ENCODE results near the gene LCN6. TPM values are rescaled to one million over a fixed set of nuclear protein-coding genes. Genes with fewer than 3 reads are reported as not detected.

The LCN6 gene
- total RNA-seq, 1 donor from 2014 or later: not detected

DNA sequence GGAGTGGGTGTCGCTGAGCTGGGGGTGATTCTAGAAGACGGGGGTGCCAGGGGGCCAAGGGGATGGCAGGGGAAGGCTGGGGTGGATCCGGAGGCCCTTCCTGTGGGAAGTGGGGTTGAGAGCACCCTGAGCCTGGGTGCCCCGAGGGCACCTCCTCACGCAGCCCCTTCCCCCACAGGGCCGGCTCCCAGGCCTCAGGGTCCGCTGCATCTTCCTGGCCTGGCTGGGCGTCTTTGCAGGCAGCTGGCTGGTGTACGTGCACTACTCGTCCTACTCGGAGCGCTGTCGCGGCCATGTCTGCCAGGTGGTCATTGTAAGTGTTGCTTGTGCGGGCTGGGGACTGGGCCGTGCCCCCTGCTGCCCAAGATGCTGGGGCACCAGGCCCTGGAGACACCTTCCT, 30.9 kb downstream of the LCN6 start:
- Mint-ChIP-seq H3K4me1 (peaks cover 29% of the 10 kb centered on the region), H3K9me3 (no peaks in the 10 kb centered on the region), H3K4me3 (no peak overlapping the region), H3K36me3 (ENCODE audit: low read depth) (peaks cover 3% of the 10 kb centered on the region), H3K27ac (ENCODE audit: unreplicated experiment) (no peak overlapping the region), H3K27me3 (ENCODE audit: low read depth) (peaks cover 3% of the 10 kb centered on the region)
- TF ChIP-seq, protein P1, sequence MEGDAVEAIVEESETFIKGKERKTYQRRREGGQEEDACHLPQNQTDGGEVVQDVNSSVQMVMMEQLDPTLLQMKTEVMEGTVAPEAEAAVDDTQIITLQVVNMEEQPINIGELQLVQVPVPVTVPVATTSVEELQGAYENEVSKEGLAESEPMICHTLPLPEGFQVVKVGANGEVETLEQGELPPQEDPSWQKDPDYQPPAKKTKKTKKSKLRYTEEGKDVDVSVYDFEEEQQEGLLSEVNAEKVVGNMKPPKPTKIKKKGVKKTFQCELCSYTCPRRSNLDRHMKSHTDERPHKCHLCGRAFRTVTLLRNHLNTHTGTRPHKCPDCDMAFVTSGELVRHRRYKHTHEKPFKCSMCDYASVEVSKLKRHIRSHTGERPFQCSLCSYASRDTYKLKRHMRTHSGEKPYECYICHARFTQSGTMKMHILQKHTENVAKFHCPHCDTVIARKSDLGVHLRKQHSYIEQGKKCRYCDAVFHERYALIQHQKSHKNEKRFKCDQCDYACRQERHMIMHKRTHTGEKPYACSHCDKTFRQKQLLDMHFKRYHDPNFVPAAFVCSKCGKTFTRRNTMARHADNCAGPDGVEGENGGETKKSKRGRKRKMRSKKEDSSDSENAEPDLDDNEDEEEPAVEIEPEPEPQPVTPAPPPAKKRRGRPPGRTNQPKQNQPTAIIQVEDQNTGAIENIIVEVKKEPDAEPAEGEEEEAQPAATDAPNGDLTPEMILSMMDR (conservative IDR thresholded peaks at IDR 0.05): no peak
- no peak for DNase-seq (ENCODE audit: low read depth, low spot score)

DNA sequence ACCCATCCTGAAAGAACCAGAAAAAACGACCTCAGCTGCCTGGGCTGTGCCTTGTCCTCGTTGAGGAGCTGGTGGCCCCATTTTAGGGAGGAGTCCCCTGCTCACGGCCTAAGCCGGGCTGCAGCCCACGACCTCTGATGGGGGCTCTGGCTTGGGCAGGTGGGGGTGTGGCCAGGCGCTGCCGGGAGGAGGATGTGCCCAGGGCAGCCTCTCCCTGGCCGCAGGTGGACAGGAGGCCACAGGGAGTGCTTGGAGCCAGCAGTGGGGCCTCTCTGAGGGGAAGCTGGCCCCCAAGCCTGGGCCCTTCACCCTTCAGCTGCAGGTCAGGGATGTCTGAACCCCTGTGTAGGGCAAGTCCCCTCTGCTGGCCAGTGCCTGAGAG, 33.4 kb downstream of the LCN6 start:
- Mint-ChIP-seq H3K9me3 (no peaks in the 10 kb centered on the region), H3K4me3 (no peak overlapping the region), H3K27ac (ENCODE audit: unreplicated experiment) (no peak overlapping the region), H3K36me3 (ENCODE audit: low read depth) (no peaks in the 10 kb centered on the region), H3K27me3 (ENCODE audit: low read depth) (peaks cover 3% of the 10 kb centered on the region), H3K4me1 (peaks cover 17% of the 10 kb centered on the region)
- TF ChIP-seq, protein P1 (conservative IDR thresholded peaks at IDR 0.05): no peak
- DNase-seq (ENCODE audit: low read depth, low spot score): no peak

DNA sequence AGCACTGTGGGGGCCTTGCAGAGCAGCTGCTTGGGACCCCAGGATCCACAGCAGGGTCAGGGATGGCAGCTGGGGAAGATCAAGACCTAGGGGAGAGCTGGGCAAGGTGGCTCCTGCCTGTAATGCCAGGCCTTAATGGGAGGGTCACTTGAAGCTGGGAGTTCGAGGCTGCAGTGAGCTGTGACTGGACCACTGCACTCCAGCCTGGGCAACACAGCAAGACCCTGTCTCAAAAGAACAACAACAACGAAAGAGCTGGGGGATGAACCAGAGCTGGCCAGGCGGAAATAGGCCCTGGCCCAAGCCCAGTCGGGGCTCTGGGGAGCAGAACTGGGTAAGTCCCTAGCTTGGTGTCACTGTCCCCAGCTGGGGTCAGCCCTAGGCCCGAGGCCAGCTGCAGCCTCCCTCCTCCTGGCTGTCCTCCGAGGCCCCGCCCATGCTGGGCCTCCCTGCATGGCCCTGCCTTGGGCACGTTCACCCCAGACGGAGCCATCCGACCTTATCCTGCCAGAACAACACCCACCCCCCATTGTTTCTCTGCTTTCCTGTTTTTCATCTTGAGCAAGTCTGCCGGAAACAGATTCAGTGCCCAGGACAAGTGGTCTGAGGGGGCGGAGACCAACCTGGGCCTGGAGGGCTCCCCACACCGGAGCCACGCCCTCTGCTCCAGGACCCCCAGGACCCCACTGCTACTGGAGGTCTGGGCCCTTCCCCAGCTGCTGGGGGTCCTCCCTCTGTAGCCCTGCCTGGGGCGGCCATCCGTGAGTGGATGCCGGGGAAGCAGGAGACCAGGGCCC, 34.0 kb downstream of the LCN6 start:
- Mint-ChIP-seq H3K9me3 (no peaks in the 10 kb centered on the region), H3K27me3 (ENCODE audit: low read depth) (peaks cover 3% of the 10 kb centered on the region), H3K36me3 (ENCODE audit: low read depth) (no peaks in the 10 kb centered on the region), H3K4me1 (peaks cover 16% of the 10 kb centered on the region), H3K4me3 (peak overlapping the region; percentile 72), H3K27ac (ENCODE audit: unreplicated experiment) (no peak overlapping the region)
- DNase-seq (ENCODE audit: low read depth, low spot score): no peak
- TF ChIP-seq, protein P1 (conservative IDR thresholded peaks at IDR 0.05): no peak

DNA sequence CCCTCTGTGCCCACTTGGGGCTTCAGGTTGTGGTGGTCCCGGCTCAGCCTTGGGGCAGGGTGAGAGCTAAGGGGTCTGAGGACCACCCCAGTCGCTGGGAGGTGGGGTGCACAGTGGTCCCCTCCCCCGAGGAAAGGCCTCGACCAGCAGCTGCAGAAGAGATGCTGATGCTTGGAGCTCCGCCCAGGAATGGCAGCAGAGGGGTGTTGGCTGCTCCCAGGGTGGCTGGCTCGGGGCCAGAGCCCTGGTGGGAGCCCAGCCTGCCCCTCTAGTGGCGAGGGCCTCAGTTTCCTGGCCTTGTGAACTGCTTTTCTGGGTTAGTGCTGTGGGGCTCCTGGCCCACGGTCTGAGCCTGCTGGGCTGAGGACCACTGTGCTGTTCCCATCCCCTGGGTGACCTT, 34.8 kb downstream of the LCN6 start:
- H3K27ac Mint-ChIP-seq (ENCODE audit: unreplicated experiment): no peak overlapping the region
- H3K27me3 Mint-ChIP-seq (ENCODE audit: low read depth): peaks cover 3% of the 10 kb centered on the region
- H3K9me3 Mint-ChIP-seq: no peaks in the 10 kb centered on the region
- H3K4me1 Mint-ChIP-seq: peaks cover 16% of the 10 kb centered on the region
- H3K4me3 Mint-ChIP-seq: peak overlapping the region; percentile 82
- TF ChIP-seq, protein P1 (conservative IDR thresholded peaks at IDR 0.05): no peak
- DNase-seq (ENCODE audit: low read depth, low spot score): no peak
- no peaks in the 10 kb centered on the region for H3K36me3 Mint-ChIP-seq (ENCODE audit: low read depth)

DNA sequence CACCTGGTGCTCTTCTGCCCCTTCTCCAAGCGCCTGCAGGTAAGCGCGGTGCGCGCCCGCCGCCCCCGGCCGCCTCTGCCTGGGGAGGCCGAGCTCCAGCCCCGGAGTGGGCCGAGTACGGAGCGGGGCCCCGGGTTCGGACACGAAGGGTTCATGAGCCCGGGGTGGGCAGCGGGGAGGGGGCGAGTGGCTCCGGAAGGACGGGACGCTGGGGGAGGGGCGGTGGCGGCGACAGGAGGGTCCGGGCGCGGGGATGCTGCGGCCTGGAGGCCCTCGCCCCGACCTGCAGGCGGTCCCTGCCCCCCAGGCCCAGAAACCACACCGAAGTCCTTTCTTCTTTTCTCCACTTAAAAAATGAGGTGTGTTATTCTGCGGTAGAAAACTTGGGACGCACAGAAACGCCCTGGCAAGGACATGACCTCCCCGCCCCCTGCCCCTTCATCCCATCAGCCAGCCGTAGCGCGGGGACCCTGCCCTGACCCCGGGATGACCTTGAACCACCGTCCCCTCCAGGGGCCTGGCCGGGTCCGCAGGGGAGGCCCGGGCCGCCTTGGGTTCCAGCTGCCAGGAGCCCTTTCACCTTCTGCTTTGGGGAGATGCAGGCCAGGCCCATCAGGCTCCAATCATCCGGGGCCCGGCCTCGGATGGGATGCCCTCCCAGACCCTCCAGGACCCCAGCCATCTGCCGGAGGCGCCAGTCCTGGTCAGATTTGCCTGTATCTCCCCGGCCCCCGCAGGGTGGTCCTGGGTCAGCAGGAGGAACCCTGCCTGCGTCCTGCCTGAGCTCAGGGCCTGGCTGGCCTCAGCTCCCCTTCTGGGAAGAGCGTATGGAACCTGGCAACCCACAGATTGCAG, 35.4 kb downstream of the LCN6 start:
- H3K4me1 Mint-ChIP-seq: peaks cover 16% of the 10 kb centered on the region
- TF ChIP-seq, protein P1 (conservative IDR thresholded peaks at IDR 0.05): no peak
- no peaks in the 10 kb centered on the region for H3K9me3 Mint-ChIP-seq
- H3K36me3 Mint-ChIP-seq (ENCODE audit: low read depth): no peaks in the 10 kb centered on the region
- no peak overlapping the region for H3K27ac Mint-ChIP-seq (ENCODE audit: unreplicated experiment)
- H3K4me3 Mint-ChIP-seq: peak overlapping the region; percentile 82
- no peak for DNase-seq (ENCODE audit: low read depth, low spot score)
- H3K27me3 Mint-ChIP-seq (ENCODE audit: low read depth): peaks cover 3% of the 10 kb centered on the region

Measured in neural crest cell (in vitro differentiated cells).